ENCODE results near the gene SLC51B. TPM values are rescaled to one million over a fixed set of nuclear protein-coding genes. Genes with fewer than 3 reads are reported as not detected.
"Not testable (repeated sequence)": the region's sequence is repeated elsewhere in the genome, so short reads cannot be mapped to it uniquely, and the experiment has no call there.

The SLC51B gene
- total RNA-seq, 1 experiment from 2014 or later = not detected

DNA sequence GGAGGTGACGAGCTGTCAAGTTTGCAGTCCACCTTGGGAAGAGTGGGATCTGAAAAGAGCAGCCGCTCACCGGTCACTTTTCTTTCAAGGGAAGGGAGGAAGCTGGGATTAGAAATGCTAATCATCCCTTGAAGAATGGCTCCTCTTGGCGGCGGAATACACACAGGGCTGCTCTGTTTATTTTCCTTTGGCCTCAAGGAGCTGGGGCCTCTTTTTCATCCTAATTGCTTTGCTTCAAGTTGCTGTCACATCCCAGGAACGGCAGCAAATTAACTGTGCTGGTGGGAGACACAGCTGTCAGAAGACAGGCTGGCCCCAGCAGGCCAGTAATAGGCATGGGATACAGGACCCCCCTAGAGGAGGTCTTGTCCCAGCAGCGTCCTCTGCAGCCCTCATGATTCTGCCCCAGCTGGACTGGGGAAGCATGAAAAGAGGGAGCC lies 38.1 kb downstream of the SLC51B start:
- peak; percentile 57 for DNase-seq (ENCODE audit: low read depth)

GRCh38 chr15:65084500-65085206 lies 39.5 kb downstream of the SLC51B start:
- DNase-seq (ENCODE audit: low read depth) = no peak

GRCh38 chr15:65085207-65085753 lies 40.1 kb downstream of the SLC51B start:
- DNase-seq (ENCODE audit: low read depth) = no peak

DNA sequence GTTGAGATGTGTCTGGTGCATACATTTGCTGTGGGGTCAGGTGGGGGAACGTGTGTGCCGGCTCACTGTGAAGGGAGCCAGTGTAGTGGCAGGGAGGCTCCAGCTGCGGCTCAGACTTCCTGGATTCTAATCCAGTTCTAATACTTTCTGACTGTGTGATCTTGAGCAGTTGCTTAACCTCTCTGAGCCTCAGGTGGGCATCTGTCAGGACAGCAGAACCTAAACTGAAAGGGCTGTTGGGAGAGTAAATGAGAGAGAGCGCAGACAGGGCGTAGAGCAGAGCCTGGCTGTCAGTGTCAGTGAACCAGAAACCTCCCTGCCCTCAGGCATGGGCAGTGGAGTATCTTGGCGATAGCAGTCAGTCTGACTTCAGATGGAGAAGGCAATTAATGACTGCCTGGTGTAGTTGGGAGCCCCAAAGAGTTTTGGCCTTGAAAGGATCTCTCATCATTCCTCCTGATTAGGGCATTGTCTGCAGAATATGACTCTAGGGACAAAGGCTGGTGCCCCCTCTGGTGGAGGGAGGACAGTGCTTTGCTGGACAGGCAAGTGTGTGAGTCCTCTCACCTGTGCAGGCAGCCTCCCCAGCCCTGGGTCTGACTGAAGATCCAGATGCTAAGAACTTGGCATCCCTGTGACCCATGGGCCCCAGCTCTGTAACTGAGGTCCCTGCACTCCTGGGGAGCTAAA lies 40.9 kb downstream of the SLC51B start:
- peak; percentile 40 for DNase-seq (ENCODE audit: low read depth)

DNA sequence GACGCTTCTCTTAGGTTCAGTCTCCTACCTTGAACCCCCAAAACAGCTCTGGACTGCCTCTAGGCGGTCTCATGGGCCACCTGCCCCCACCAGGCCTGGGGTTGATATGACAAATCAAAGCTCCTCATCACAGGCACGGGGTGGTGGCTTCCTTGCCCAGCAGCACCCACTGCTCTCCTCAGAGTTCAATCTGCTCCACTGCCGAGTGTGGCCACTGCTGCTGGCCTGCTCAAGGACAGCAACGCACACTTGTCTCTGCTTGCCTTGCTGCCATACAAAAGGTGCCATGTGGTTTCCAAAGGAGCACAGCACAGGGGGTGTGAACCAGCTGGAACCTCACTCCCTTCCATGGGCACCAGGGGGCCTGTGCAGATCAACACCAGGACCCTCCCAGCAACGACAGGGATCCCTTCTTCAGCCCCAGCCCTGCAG lies 41.5 kb downstream of the SLC51B start:
- DNase-seq (ENCODE audit: low read depth) = no peak

DNA sequence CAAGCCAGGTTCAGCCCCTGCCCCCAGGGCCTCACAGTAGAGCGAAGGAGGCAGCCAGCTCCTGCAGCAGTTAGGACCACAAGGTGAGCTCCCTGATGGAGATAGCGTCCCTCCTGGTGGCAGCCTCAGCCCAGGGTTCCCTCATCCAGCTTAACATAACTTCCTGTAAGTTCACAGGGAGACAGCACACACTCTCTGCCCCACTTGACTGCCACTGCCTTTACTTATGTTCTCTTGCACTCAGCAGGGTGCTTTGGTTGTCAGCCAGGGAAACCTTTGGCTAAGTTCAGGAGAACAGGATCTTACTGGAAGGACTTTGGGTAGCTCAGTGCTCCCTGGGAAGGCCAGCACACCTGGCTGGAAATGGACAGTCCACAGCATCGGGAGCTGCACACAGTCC lies 42.2 kb downstream of the SLC51B start:
- no peak for DNase-seq (ENCODE audit: low read depth)

GRCh38 chr15:65087873-65088642 lies 42.9 kb downstream of the SLC51B start:
- no peak for DNase-seq (ENCODE audit: low read depth)

DNA sequence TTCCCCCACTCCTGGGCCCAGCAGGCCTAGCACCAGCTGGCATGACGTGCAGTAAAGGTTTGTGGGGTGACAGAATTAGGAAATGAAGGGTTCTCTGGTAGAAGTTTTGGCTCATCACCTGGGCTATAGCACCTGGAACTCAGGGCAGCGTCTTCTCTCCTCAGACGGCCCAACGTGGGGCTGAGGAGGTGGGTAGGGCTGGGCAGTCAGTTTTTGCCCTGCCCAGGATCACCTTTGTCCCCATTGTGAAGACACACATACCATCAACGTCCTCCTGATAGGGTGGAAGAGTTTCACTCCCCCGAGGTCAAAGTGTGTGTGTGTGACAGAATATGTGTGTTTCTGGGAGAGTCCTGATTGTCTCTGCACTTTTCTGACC lies 43.4 kb downstream of the SLC51B start:
- DNase-seq (ENCODE audit: low read depth) = no peak

- DNase-seq (ENCODE audit: low read depth) = no peak
Observed at GRCh38 chr15:65089206-65089824, 44.1 kb downstream of the SLC51B start.

- DNase-seq (ENCODE audit: low read depth) = no peak
Observed at GRCh38 chr15:65091946-65092770, 47.0 kb downstream of the SLC51B start.

GRCh38 chr15:65092911-65093792 lies 48.0 kb downstream of the SLC51B start:
- no peak for DNase-seq (ENCODE audit: low read depth)

DNA sequence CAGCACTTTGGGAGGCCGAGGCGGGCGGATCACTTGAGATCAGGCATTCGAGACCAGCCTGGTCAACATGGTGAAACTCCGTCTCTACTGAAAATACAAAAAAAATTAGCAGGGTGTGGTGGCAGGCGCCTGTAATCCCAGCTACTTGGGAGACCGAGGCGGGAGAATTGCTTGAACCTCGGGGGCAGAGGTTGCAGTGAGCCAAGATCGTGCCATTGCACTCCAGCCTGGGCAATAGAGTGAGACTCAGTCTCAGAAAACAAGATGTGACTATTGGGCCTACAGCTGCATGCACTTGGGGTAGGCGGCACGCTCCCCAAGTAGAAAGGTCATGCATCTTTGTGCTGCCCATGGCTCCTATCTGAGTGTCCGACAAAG lies 48.6 kb downstream of the SLC51B start:
- not testable (repeated sequence) for DNase-seq (ENCODE audit: low read depth)

GRCh38 chr15:65094294-65094995 lies 49.3 kb downstream of the SLC51B start:
- DNase-seq (ENCODE audit: low read depth) = no peak

DNA sequence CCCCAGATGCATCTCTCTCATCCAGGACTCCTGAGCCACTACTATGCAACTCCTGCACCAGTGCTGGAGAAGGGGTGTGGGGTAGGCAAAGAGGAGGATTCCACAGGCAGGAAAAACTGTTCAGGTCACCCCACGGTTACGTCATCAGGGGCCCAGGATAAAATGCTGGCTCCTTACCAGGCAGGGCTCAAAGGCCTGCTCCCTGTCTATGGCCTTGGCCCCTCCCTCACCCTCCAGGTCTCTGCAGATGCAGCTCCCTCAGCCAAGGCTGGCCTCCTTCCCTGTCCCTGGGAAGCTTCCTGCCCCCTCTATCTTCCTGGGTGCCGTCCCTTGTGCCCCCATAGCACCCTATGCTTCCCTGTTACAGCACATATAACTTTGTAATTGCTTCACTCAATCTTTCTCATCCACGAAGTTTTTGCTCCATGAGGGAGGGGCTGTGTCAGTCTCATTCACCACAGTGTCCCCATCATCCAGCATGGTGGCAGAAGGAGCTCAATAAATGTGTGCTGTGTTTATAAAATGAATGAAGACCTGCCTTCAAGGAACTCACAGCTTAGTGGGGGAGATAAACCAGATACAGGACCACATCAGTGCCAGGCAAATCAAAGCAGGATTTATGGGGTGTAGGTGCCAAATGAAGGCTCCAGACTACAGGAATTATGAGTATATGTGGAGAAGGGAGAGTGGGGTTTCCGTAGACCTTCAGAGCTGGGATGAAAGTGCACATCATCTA lies 50.0 kb downstream of the SLC51B start:
- no peak for DNase-seq (ENCODE audit: low read depth)

DNA sequence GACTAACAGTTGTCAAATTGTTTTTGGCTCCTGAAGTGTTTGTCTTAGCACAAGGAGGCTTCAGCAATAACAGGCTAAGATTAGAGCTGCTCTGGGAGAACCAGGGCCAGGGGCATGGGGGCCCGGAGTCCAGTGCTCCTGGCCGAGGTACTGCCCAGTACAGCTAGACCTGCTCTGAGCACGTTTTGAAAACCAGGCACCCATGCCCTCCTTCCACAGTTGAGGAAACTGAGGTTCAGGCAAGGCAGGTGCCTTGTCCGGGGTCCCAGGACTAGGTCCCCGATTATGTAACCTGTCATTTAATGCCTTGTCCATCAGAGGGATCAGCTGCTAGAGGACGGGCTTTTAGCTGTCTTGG lies 50.5 kb downstream of the SLC51B start:
- no peak for DNase-seq (ENCODE audit: low read depth)

DNA sequence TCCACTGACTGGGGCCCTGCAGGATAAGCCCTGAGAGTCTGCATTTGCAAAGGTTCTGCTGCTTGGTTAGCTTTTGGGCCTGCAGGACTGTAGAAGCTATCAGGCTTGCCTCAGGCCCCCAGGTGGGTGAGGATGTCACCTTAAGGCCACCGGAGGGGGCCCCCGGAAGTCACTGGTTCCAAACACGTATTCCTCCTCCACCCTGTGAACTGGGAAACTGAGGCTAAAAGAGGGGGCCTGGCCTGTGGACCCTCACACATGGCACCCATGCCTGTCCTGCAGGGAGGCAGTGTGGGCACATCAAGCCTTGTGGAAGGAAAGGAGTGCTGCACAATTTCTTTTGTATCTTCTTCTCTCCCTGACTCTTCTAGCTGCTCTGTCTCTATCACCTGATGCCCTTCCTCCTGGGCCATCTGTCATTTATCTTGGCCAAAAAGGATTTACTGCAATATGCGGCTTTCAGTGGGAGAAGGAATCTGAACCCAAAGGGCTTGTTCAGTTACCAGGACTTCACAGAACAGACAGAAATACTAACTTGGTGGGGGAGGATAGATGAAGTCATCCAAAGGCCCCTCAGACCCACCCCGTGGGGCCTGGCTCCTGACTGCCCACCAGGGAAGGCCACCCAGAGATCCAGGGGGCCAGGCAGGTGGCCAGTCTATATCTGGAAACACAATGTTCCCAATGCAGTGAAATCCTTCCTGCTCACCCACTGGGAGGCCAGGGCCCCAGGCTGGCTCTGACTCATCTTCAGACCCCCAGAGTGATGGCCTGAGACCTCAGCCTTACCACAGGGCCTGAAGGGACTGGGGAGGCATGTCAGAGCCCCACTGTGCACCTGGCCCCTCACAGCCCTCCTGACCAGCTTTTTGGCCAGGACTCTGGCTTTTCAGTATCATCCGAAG lies 51.5 kb downstream of the SLC51B start:
- DNase-seq (ENCODE audit: low read depth) = no peak

- DNase-seq (ENCODE audit: low read depth) = no peak
Observed at GRCh38 chr15:65097651-65098263, 52.6 kb downstream of the SLC51B start.

All from M059J (cell line).